H1 (cell line): Measurements from ENCODE around the gene BUD23. TPM values are rescaled to one million over a fixed set of nuclear protein-coding genes. Genes with fewer than 3 reads are reported as not detected.

Experiments used
- CTCF ChIA-PET: fragments of 300-600 bp; sonication (Branson Sonifier 250); formaldehyde crosslinking; loops from one replicate; lab custom pipeline; 2021; ENCODE audit not compliant: partially characterized antibody; lab: Charles Lee
- POLR2A ChIA-PET: fragments of 300-600 bp; sonication (Branson Sonifier 250); formaldehyde crosslinking; loops from one replicate; lab custom pipeline; 2021; ENCODE audit warnings: inconsistent platforms; ENCODE audit not compliant: partially characterized antibody; lab: Charles Lee
- DNase-seq, 2 experiments: peaks; one replicate each; pipeline versions ENCODE4 v3.0.0 to v3.0.0-alpha.2; 2010 to 2022; ENCODE audit warnings: low spot score in 2 of 2, low read depth in 1 of 2, mixed read lengths in 1 of 2
- FAIRE-seq: peaks from 2 replicates; lab custom pipeline; 2011; peaks lifted over from hg19 to GRCh38; lab: Jason Lieb, UNC
- H2AFZ ChIP-seq: 2 replicates; pipeline ENCODE4 v1.8.1; 2012; ENCODE audit warnings: low read length, inconsistent platforms
- H2AK5ac ChIP-seq: 2 replicates; pipeline ENCODE4 v1.6.1; 2013; ENCODE audit warnings: low read depth, low read length
- H2BK120ac ChIP-seq: replicated peaks from 2 replicates; pipeline ENCODE3; 2013; ENCODE audit warnings: low read depth, low read length, inconsistent platforms
- H2BK12ac ChIP-seq: 2 replicates; pipeline ENCODE4 v1.6.1; 2013; ENCODE audit warnings: low read depth, low read length
- H2BK15ac ChIP-seq: 2 replicates; pipeline ENCODE4 v1.6.1; 2013; ENCODE audit warnings: low read length
- H2BK20ac ChIP-seq: 2 replicates; pipeline ENCODE4 v1.6.1; 2013; ENCODE audit warnings: low read length
- H2BK5ac ChIP-seq: 2 replicates; pipeline ENCODE4 v1.6.1; 2013; ENCODE audit warnings: low read depth, low read length
- H3K14ac ChIP-seq: 2 replicates; pipeline ENCODE4 v1.6.1; 2013; ENCODE audit warnings: inconsistent platforms; ENCODE audit not compliant: insufficient read length
- H3K18ac ChIP-seq: 2 replicates; pipeline ENCODE4 v1.6.1; 2013; ENCODE audit warnings: low read length; ENCODE audit errors: extremely low read depth
- H3K23ac ChIP-seq: 2 replicates; pipeline ENCODE4 v1.6.1; 2013; ENCODE audit warnings: inconsistent platforms; ENCODE audit not compliant: insufficient read length
- H3K23me2 ChIP-seq: 2 replicates; pipeline ENCODE4 v1.6.1; 2013; ENCODE audit warnings: low read depth, low read length
- H3K27ac ChIP-seq: 2 replicates; pipeline ENCODE4 v1.6.1; 2011; ENCODE audit warnings: low read depth, low read length, inconsistent platforms
- H3K27me3 ChIP-seq, 4 experiments: replicated peaks in 1 of 4; 1 replicate in 1 of 4; 2 replicates in 3 of 4; pipeline versions ENCODE4 v1.6.1 to v1.8.1; 2011 to 2013; ENCODE audit warnings: low read length in 3 of 4, mild to moderate bottlenecking in 3 of 4, inconsistent platforms in 2 of 4, mixed read lengths in 2 of 4, moderate library complexity in 1 of 4; ENCODE audit not compliant: control insufficient read depth in 3 of 4, insufficient read depth in 3 of 4; ENCODE audit errors: extremely low read depth in 1 of 4
- H3K36me3 ChIP-seq, 4 experiments: 2 replicates each; pipeline versions ENCODE4 v1.6.1 to v1.8.1; 2011 to 2013; ENCODE audit warnings: mild to moderate bottlenecking in 4 of 4, low read length in 3 of 4, moderate library complexity in 2 of 4, control low read depth in 1 of 4, inconsistent platforms in 1 of 4; ENCODE audit not compliant: insufficient read depth in 4 of 4, control insufficient read depth in 2 of 4
- H3K4ac ChIP-seq: replicated peaks from 2 replicates; pipeline ENCODE3; 2013; ENCODE audit warnings: low read length, low read depth, mixed read lengths, inconsistent platforms; ENCODE audit not compliant: insufficient read length
- H3K4me1 ChIP-seq, 4 experiments: replicated peaks in 1 of 4; 1 replicate in 1 of 4; 2 replicates in 3 of 4; pipeline versions ENCODE4 v1.6.1 to v1.8.1; 2011 to 2013; ENCODE audit warnings: low read length in 3 of 4, inconsistent platforms in 2 of 4, mixed read lengths in 1 of 4; ENCODE audit not compliant: insufficient read depth in 4 of 4, control insufficient read depth in 3 of 4
- H3K4me2 ChIP-seq, 2 experiments: 2 replicates each; pipeline versions ENCODE4 v1.6.1 to v1.8.1; 2011 to 2013; ENCODE audit warnings: low read depth in 2 of 2, low read length in 2 of 2, control low read depth in 1 of 2, inconsistent platforms in 1 of 2, mild to moderate bottlenecking in 1 of 2; ENCODE audit not compliant: insufficient read depth in 1 of 2
- H3K4me3 ChIP-seq, 4 experiments: fragments of 200-600, 300-600 bp in 1 of 4; sonication (generic), shearing (Covaris generic), sonication (Bioruptor Twin) in 1 of 4; 2 replicates each; pipeline versions ENCODE4 v1.5.1 to v1.8.1; 2011 to 2016; ENCODE audit warnings: low read length in 4 of 4, low read depth in 3 of 4, control low read depth in 2 of 4, inconsistent platforms in 2 of 4, mild to moderate bottlenecking in 2 of 4, mixed read lengths in 1 of 4, moderate library complexity in 1 of 4; ENCODE audit not compliant: insufficient read depth in 2 of 4; ENCODE audit errors: extremely low read depth in 1 of 4
- H3K56ac ChIP-seq: replicated peaks from 2 replicates; pipeline ENCODE3; 2013; ENCODE audit warnings: low read depth, mild to moderate bottlenecking, mixed read lengths, low read length, inconsistent platforms; ENCODE audit not compliant: insufficient read length
- H3K79me1 ChIP-seq: 2 replicates; pipeline ENCODE4 v1.6.1; 2013; ENCODE audit warnings: low read depth, low read length, control low read depth
- H3K79me2 ChIP-seq, 2 experiments: 2 replicates each; pipeline versions ENCODE4 v1.6.1 to v1.8.1; 2012 to 2013; ENCODE audit warnings: low read length in 2 of 2, mild to moderate bottlenecking in 2 of 2, inconsistent platforms in 1 of 2; ENCODE audit not compliant: insufficient read depth in 2 of 2, control insufficient read depth in 1 of 2
- H3K9ac ChIP-seq, 4 experiments: replicated peaks in 1 of 4; 1 replicate in 1 of 4; 2 replicates in 3 of 4; pipeline versions ENCODE4 v1.6.1 to v1.8.1; 2011 to 2013; ENCODE audit warnings: low read depth in 3 of 4, low read length in 3 of 4, control low read depth in 2 of 4, mild to moderate bottlenecking in 2 of 4, moderate library complexity in 2 of 4, inconsistent platforms in 1 of 4; ENCODE audit errors: extremely low read depth in 1 of 4
- H3K9me3 ChIP-seq, 2 experiments: 2 replicates each; pipeline versions ENCODE4 v1.6.1 to v1.8.1; 2012 to 2013; ENCODE audit warnings: mild to moderate bottlenecking in 2 of 2, moderate library complexity in 2 of 2, control low read depth in 1 of 2, inconsistent platforms in 1 of 2, low read depth in 1 of 2, low read length in 1 of 2, mixed read lengths in 1 of 2; ENCODE audit not compliant: insufficient read depth in 2 of 2
- H4K20me1 ChIP-seq, 2 experiments: replicated peaks in 1 of 2; 2 replicates each; pipeline versions ENCODE3 to v1.8.1; 2011 to 2013; ENCODE audit warnings: inconsistent platforms in 2 of 2, low read length in 2 of 2, mild to moderate bottlenecking in 1 of 2; ENCODE audit not compliant: insufficient read depth in 2 of 2, control insufficient read depth in 1 of 2
- H4K5ac ChIP-seq: 2 replicates; pipeline ENCODE4 v1.6.1; 2013; ENCODE audit warnings: low read length, low read depth, mixed read lengths, inconsistent platforms; ENCODE audit not compliant: insufficient read length
- H4K8ac ChIP-seq: 2 replicates; pipeline ENCODE4 v1.8.0; 2013; ENCODE audit warnings: mild to moderate bottlenecking, moderate library complexity, low read length, inconsistent platforms; ENCODE audit not compliant: insufficient read depth; ENCODE audit errors: extremely low read depth
- H4K91ac ChIP-seq: replicated peaks from 2 replicates; pipeline ENCODE3; 2013; ENCODE audit warnings: low read length, mixed read lengths, inconsistent platforms; ENCODE audit not compliant: insufficient read length
- ASH2L ChIP-seq: fragments of 200-600, 300-600 bp; sonication (generic); IDR thresholded peaks from one replicate; pipeline ENCODE4 v1.7.1; 2017; ENCODE audit warnings: low read length
- ATF2 ChIP-seq: IDR thresholded peaks from 2 replicates; pipeline ENCODE4 v1.6.1; 2012; ENCODE audit warnings: low read length, inconsistent platforms
- BCL11A ChIP-seq, 2 experiments: IDR thresholded peaks; one replicate each; pipeline ENCODE4 v1.6.1; 2011; ENCODE audit warnings: low read depth in 2 of 2, low read length in 2 of 2, mild to moderate bottlenecking in 2 of 2
- BRCA1 ChIP-seq: IDR thresholded peaks from 2 replicates; pipeline ENCODE4 v1.6.1; 2012; ENCODE audit warnings: low read depth, low read length, improper control_type of control experiment
- CHD2 ChIP-seq: IDR thresholded peaks from 2 replicates; pipeline ENCODE4 v1.6.1; 2012; ENCODE audit warnings: low read length, improper control_type of control experiment
- POLR2AphosphoS5 ChIP-seq: IDR thresholded peaks from 2 replicates; pipeline ENCODE4 v1.6.1; 2011; ENCODE audit warnings: low read depth, low read length
- RBBP5 ChIP-seq: IDR thresholded peaks from 2 replicates; pipeline ENCODE4 v1.7.1; 2012; ENCODE audit warnings: low read depth, mild to moderate bottlenecking, inconsistent platforms, low read length, moderate library complexity, borderline replicate concordance
- RFX5 ChIP-seq: IDR thresholded peaks from 2 replicates; pipeline ENCODE4 v1.6.1; 2011; ENCODE audit warnings: low read depth, low read length, improper control_type of control experiment, borderline replicate concordance
- SIRT6 ChIP-seq: IDR thresholded peaks from one replicate; pipeline ENCODE4 v1.7.1; 2012; ENCODE audit warnings: low read length, inconsistent platforms
- SP2 ChIP-seq: IDR thresholded peaks from 2 replicates; pipeline ENCODE4 v1.6.1; 2012; ENCODE audit warnings: mild to moderate bottlenecking, low read length, inconsistent platforms
- SP4 ChIP-seq: IDR thresholded peaks from 2 replicates; pipeline ENCODE4 v1.6.1; 2012; ENCODE audit warnings: low read length, inconsistent platforms
- TAF1 ChIP-seq: IDR thresholded peaks from 2 replicates; pipeline ENCODE4 v1.6.1; 2011; ENCODE audit warnings: mild to moderate bottlenecking, low read depth, low read length
- ZNF274 ChIP-seq: IDR thresholded peaks from 2 replicates; pipeline ENCODE4 v1.7.0; 2012; ENCODE audit warnings: low read length, borderline replicate concordance; ENCODE audit errors: extremely low read depth
- WGBS, 2 experiments: shearing (Covaris generic) in 1 of 2; methylation state at CpG; one replicate each; pipeline versions ENCODE4 v1.1.6 to v1.1.7; 2013 to 2015; ENCODE audit warnings: low lambda C conversion rate in 2 of 2, mixed read lengths in 2 of 2, inconsistent platforms in 1 of 2, low coverage in 1 of 2, missing lambda C conversion rate in 1 of 2; ENCODE audit not compliant: insufficient replicate concordance in 2 of 2, insufficient coverage in 1 of 2, insufficient read length in 1 of 2; ENCODE audit errors: extremely low coverage in 1 of 2, missing lambda C conversion rate in 1 of 2; 5-methylcytosine and 5-hydroxymethylcytosine counted together
- polyA plus RNA-seq, 7 experiments: library from polyadenylated mRNA; depleted of rRNA in 3 of 7; stranded (reverse) in 5 of 7; unstranded in 2 of 7; fragments of >200 nt in 5 of 7; fragments of 200-250 nt in 2 of 7; gene quantifications; 1 replicate in 5 of 7; 2 replicates in 1 of 7; 4 replicates in 1 of 7; pipeline versions ENCODE4 v1.2.1 to v1.2.3, GENCODE V29; 2011 to 2013; ENCODE audit warnings: missing spikeins in 2 of 7, mixed read lengths in 2 of 7
- total RNA-seq: library from RNA; stranded (reverse); fragmentation: NEBNext Ultra II Directional; extraction: Animal tissue kit (Norgen Biotek cat#: 25700); gene quantifications from 2 replicates; pipeline ENCODE4 v1.2.1, GENCODE V29; 2021

Gene BUD23
- total and polyA plus RNA-seq, 2 of the 8 experiments (the other 6 are each of a cell fraction or from before 2014, with no cell fraction given): 72.3 to 78.4 TPM

- Histone ChIP-seq H3K18ac (no peak overlapping the region), H2BK5ac (no peak overlapping the region), H3K9me3 (no peaks in the 10 kb centered on the region), H3K4me1 (peaks cover 3 to 7% (median 3%) of the 10 kb centered on the region in 4 experiments; a peak in 5 of 7 replicates), H2BK120ac (no peak overlapping the region), H3K9ac (no peak overlapping the region), H2AK5ac (no peak overlapping the region), H2BK20ac (no peak overlapping the region), H4K20me1 (peaks cover 0 to 9% of the 10 kb centered on the region in 2 experiments), H4K5ac (no peak overlapping the region), H2BK15ac (no peak overlapping the region), H3K4me3 (no peak overlapping the region), H2AFZ (no peak overlapping the region), H2BK12ac (no peak overlapping the region), H3K27me3 (no peaks in the 10 kb centered on the region; a peak in 1 of 7 replicates), H3K36me3 (peaks cover 0 to 6% (median 4%) of the 10 kb centered on the region in 4 experiments; a peak in 5 of 8 replicates), H4K8ac (no peak overlapping the region), H3K14ac (no peak overlapping the region), H3K23ac (no peak overlapping the region), H3K23me2 (peaks cover 15% of the 10 kb centered on the region), H3K79me1 (peaks cover 2% of the 10 kb centered on the region; the same call in 1 of the 2 replicates), H4K91ac (no peak overlapping the region), H3K79me2 (peaks cover 25 to 56% of the 10 kb centered on the region in 2 experiments), H3K4ac (no peak overlapping the region), H3K56ac (no peak overlapping the region), H3K4me2 (no peak overlapping the region; a peak in 1 of 4 replicates), H3K27ac (no peak overlapping the region)
- ChIA-PET CTCF (interaction anchor here (0.6 to 1.6 kb wide), 2 partner anchors 45 to 123 kb away, joined by 5 to 6 read pairs; no protein-coding TSS in a partner anchor), POLR2A (interaction anchor here (0.7 to 0.9 kb wide), 2 partner anchors 8 to 121 kb away, joined by 3 read pairs; no protein-coding TSS in a partner anchor)
- FAIRE-seq (no peak), DNase-seq (no peak)
- 90% methylated on average over 7 of the region's 7 CpGs; no CpG with 5 or more reads in 1 of the 2 experiments for WGBS, 2 experiments
- no peak for TF ChIP-seq ATF2
- TF ChIP-seq SIRT6: no peak
- no peak for TF ChIP-seq ZNF274
- TF ChIP-seq BCL11A (IDR thresholded peaks at IDR 0.05; ENCODE audit: low read depth in 2 of 2, low read length in 2 of 2): no peak
- TF ChIP-seq SP4: no peak
- no peak for TF ChIP-seq POLR2AphosphoS5
- TF ChIP-seq RBBP5: no peak
- TF ChIP-seq BRCA1: no peak
- TF ChIP-seq ASH2L: no peak
- no peak for TF ChIP-seq CHD2
- no peak for TF ChIP-seq TAF1
- TF ChIP-seq RFX5: no peak
- TF ChIP-seq SP2: no peak
Measured at GRCh38 chr7:73680501-73680900, 2.9 kb upstream of the BUD23 start.
